Activated CD4-positive, alpha-beta memory T cell treated with anti-CD3 and anti-CD28 coated beads, Interleukin-2, amount 10 ng/mL, durations not matched to agents 7 days and 5 days (primary cell): ENCODE measurements around the gene POC1B. TPM values are rescaled to one million over a fixed set of nuclear protein-coding genes. Genes with fewer than 3 reads are reported as not detected.
"Not testable (repeated sequence)": the region's sequence is repeated elsewhere in the genome, so short reads cannot be mapped to it uniquely, and the experiment has no call there.

ENCODE experiments used
- CTCF ChIA-PET: fragments of 350-600 bp; sonication (Branson Sonifier 250); formaldehyde crosslinking; loops from one replicate; lab custom pipeline; 2021; ENCODE audit warnings: antibody characterized with exemption, inconsistent platforms; lab: Charles Lee
- POLR2A ChIA-PET: fragments of 350-600 bp; sonication (Branson Sonifier 250); formaldehyde crosslinking; loops from one replicate; lab custom pipeline; 2021; ENCODE audit warnings: antibody characterized with exemption; lab: Charles Lee
- DNase-seq: peaks from one replicate; pipeline ENCODE4 v3.0.0-alpha.2; 2020
- H3K27ac Mint-ChIP-seq: one replicate; pipeline ENCODE4 v1.8.0; 2021; ENCODE audit warnings: mild to moderate bottlenecking, mixed read lengths
- H3K27me3 Mint-ChIP-seq: one replicate; pipeline ENCODE4 v1.8.0; 2021; ENCODE audit warnings: mixed read lengths
- H3K36me3 Mint-ChIP-seq: one replicate; pipeline ENCODE4 v1.8.0; 2021; ENCODE audit warnings: low read depth, mixed read lengths
- H3K4me1 Mint-ChIP-seq: one replicate; pipeline ENCODE4 v1.8.0; 2021; ENCODE audit warnings: mixed read lengths
- H3K4me3 Mint-ChIP-seq: one replicate; pipeline ENCODE4 v1.8.0; 2021; ENCODE audit warnings: mild to moderate bottlenecking, mixed read lengths
- H3K9me3 Mint-ChIP-seq: one replicate; pipeline ENCODE4 v1.8.0; 2021; ENCODE audit warnings: mixed read lengths
- total RNA-seq, 2 experiments: library from RNA; stranded (reverse); gene quantifications; one replicate each; pipeline ENCODE4 v1.2.3, GENCODE V29; 2021

The POC1B gene
- total RNA-seq, 2 experiments from 2014 or later, result 56.8 to 58.6 TPM

DNA sequence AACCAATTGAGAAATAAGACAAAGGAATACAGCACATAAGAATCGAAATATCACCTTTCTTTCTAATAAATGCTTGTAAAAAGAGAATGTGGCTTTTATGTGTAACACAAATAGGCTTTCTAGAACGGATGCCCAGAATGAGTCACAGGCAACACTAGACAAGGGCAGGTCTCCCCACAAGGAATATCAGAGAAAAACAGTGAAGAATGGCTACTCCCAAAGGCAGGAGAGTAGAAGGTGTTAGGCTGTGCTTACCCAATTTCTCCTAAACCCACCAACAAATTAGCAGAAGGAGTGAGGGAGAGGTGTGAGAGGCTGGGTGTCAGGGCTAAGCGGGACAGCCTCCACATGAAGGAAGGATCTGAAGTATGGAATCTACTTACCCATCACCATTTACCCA lies 56.5 kb downstream of the POC1B start:
- Mint-ChIP-seq H3K9me3 (no peaks in the 10 kb centered on the region), H3K36me3 (peaks cover 45% of the 10 kb centered on the region), H3K27ac (peak overlapping the region; percentile 90), H3K27me3 (no peaks in the 10 kb centered on the region), H3K4me3 (peak overlapping the region; percentile 48), H3K4me1 (peaks cover 81% of the 10 kb centered on the region)
- POLR2A ChIA-PET, result interaction anchor here (1.4 to 6.5 kb wide), 9 partner anchors 25 to 450 kb away, joined by 5 to 111 read pairs (median 19); partner anchors contain the start of genes ATP2B1, DUSP6, GALNT4 and POC1B
- DNase-seq, result peak; percentile 47
- CTCF ChIA-PET, result interaction anchor here (1.0 to 8.8 kb wide), 5 partner anchors 18 to 452 kb away, joined by 3 to 209 read pairs (median 7); partner anchors contain the start of genes GALNT4 and POC1B

DNA sequence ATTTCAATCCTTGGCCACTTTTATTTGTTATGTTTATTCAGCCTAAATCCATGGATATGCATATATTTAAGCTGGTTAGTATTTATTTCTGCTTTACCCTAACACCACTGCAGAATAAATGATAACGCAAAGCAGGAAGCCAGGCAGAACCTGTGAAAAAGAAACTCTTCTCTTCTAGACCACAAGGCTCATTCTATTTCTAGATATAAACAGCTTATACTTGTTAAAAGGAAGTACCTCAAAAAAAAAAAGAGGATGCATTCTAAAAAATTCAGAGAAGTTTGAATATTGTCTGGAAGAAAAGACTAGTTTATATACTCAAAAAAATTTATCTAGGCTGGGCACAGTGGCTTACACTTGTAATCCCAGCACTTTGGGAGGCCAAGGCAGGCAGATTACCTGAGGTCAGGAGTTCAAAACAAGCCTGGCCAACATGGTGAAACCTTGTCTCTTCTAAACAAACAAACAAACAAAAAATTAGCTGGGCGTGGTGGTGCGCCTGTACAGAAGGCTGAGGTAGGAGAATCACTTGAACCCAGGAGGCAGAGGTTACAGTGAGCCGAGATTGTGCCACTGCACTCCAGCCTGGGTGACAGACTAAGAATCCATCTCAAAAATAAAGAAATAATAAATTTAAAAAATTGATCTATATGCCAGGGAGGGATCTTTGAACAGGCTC lies 57.1 kb downstream of the POC1B start:
- Mint-ChIP-seq H3K4me3 (peak overlapping the region; percentile 48), H3K36me3 (peaks cover 44% of the 10 kb centered on the region), H3K9me3 (no peaks in the 10 kb centered on the region), H3K4me1 (peaks cover 78% of the 10 kb centered on the region), H3K27me3 (no peaks in the 10 kb centered on the region), H3K27ac (peak overlapping the region; percentile 90)
- peak; percentile 36 for DNase-seq
- POLR2A ChIA-PET, result interaction anchor here (1.0 to 6.5 kb wide), 16 partner anchors 15 to 449 kb away, joined by 3 to 111 read pairs (median 10); partner anchors contain the start of genes ATP2B1, DUSP6, GALNT4 and POC1B
- CTCF ChIA-PET, result interaction anchor here (0.7 to 8.8 kb wide), 14 partner anchors 9 to 451 kb away, joined by 3 to 209 read pairs (median 6); partner anchors contain the start of genes DUSP6, GALNT4 and POC1B

DNA sequence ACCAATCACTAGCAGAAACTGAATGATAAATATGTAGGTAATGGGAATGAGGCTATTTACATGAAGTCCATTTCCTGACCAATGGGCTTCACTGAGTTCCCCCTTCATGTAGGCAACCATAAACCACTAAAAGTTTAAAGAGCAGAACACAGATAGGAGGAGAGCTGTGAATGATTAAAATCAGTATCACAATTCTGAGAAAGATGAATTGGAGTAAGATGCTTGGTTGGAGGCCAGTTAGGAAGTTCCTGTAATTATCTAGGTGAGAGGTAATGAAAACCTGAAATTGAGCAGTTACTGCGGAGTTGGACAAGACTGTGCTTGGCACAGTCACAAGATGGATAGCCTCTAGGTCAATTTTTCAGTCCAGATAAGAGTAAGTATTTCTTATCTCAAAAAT lies 57.8 kb downstream of the POC1B start:
- DNase-seq, result no peak
- CTCF ChIA-PET, result interaction anchor here (0.7 to 8.8 kb wide), 14 partner anchors 9 to 451 kb away, joined by 3 to 209 read pairs (median 7); partner anchors contain the start of genes DUSP6, GALNT4 and POC1B
- Mint-ChIP-seq H3K4me1 (peaks cover 83% of the 10 kb centered on the region), H3K9me3 (no peaks in the 10 kb centered on the region), H3K36me3 (peaks cover 51% of the 10 kb centered on the region), H3K4me3 (peak overlapping the region; percentile 46), H3K27me3 (no peaks in the 10 kb centered on the region), H3K27ac (peak overlapping the region; percentile 90)
- POLR2A ChIA-PET, result interaction anchor here (1.0 to 6.5 kb wide), 18 partner anchors 16 to 449 kb away, joined by 3 to 111 read pairs (median 8); partner anchors contain the start of genes ATP2B1, DUSP6, GALNT4 and POC1B

DNA sequence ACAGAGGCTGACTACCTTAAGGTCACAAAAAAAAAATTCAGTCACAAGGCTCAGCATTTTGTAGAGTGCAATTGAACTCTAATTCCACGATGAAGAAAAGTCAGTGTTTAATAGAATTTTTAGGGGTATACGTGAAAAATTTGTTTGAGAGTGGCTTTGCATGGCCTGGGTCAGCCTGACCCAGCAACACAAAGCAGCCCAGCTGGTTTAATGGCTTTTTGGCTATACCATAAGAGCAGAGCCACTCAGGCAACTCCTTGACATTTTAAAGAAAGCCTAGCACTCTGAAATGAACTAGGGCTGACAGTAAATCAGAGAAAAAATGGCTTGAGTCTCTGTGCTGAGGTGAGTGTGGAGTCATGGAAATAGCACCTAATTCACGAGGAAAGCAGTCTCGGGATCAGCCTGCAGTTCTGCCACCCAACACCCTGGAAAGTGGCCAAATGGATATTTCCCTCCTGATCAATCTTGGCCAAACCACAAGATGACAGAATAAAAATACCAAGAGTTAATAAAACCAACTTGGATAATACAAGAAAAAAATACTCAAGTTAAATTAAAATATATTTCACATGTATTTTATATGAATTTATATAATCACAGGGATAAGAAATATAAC lies 60.8 kb downstream of the POC1B start:
- no peak for DNase-seq
- H3K27me3 Mint-ChIP-seq, result no peaks in the 10 kb centered on the region
- no peak overlapping the region for H3K27ac Mint-ChIP-seq
- peaks cover 77% of the 10 kb centered on the region for H3K4me1 Mint-ChIP-seq
- H3K36me3 Mint-ChIP-seq, result peaks cover 42% of the 10 kb centered on the region
- H3K4me3 Mint-ChIP-seq, result no peak overlapping the region
- ChIA-PET POLR2A (interaction anchor here (1.9 kb wide), 1 partner anchor 113 kb away, joined by 8 read pairs; the partner anchor contains the start of gene DUSP6), CTCF (interaction anchor here (4.8 kb wide), 1 partner anchor 448 kb away, joined by 36 read pairs; no protein-coding TSS in a partner anchor)
- no peaks in the 10 kb centered on the region for H3K9me3 Mint-ChIP-seq

DNA sequence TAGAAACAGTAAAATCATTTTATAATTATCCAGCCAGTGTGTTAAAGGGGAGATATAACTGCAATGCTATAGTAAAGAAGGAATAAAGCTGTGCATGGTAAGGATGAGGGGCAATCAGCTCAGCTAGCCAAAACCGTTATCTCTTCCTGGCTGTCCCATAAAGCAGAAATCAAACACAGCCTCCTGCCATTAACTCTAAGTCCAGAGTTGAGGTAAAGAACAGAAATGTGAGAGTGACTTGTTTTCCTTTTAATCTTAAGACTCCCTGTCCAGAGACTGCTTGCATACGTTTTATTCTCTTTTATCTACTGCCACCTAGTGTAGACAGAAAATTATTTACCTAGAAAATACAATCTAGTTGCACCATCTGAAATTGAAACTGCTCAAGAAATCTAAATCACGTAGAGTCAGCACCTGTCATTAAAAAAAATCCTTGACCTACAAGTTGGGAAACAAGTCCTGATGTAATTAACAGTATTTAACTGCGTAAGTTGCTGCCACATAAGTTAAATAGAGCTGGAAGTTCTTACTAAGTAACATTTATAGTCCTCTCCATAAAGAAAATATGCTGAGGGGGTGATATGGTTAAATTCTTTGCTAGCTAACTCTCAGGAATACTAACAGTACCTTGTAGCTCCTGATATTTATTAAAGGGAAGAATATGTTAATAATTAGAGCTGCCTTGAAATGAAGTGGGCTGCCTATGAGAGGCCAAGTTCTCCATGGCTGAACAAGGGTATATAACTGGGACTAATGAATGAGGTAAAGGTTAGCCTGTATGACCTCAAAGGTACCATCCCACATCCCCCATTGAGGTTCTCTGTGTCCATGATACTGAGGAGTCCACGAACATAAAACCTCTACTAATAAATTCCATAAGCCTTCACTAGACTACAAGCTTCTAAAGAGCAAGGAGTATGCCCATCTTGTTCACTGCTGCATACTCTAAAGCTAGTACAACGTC lies 63.9 kb downstream of the POC1B start:
- Mint-ChIP-seq H3K36me3 (peaks cover 42% of the 10 kb centered on the region), H3K4me1 (peaks cover 62% of the 10 kb centered on the region), H3K4me3 (peak overlapping the region; percentile 65), H3K27ac (peak overlapping the region; percentile 59), H3K9me3 (no peaks in the 10 kb centered on the region), H3K27me3 (no peaks in the 10 kb centered on the region)
- DNase-seq, result no peak
- CTCF ChIA-PET, result interaction anchor here (0.6 to 6.9 kb wide), 25 partner anchors 9 to 447 kb away, joined by 3 to 58 read pairs (median 5); partner anchors contain the start of genes DUSP6, GALNT4 and POC1B
- POLR2A ChIA-PET, result interaction anchor here (0.7 to 4.0 kb wide), 12 partner anchors 9 to 445 kb away, joined by 3 to 34 read pairs (median 5); partner anchors contain the start of genes ATP2B1, DUSP6 and GALNT4

DNA sequence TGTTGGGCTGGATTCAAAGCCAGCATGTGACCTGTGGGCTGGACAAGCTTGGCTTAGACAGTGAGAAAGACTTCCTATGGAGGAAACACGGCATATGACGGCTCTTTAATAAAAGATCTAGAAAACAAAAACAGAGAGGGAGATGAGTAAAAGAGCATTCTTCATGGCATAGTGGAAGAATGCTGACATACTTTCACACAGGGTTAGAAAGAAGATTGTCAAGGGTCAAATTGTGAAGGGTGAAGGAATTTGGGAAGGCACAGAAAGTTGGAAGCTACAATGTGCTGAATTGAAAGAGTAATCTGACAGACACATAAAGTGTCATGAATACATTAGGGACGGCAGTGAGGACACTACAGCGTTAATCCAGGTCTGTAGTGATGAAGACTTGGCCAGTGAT lies 64.7 kb downstream of the POC1B start:
- POLR2A ChIA-PET, result interaction anchor here (0.7 to 4.0 kb wide), 7 partner anchors 24 to 444 kb away, joined by 3 to 34 read pairs (median 8); partner anchors contain the start of gene DUSP6
- H3K4me3 Mint-ChIP-seq, result no peak overlapping the region
- H3K27ac Mint-ChIP-seq, result peak overlapping the region; percentile 59
- no peaks in the 10 kb centered on the region for H3K27me3 Mint-ChIP-seq
- DNase-seq, result no peak
- CTCF ChIA-PET, result interaction anchor here (0.9 to 6.9 kb wide), 16 partner anchors 10 to 446 kb away, joined by 3 to 58 read pairs (median 8); partner anchors contain the start of genes DUSP6, GALNT4 and POC1B
- peaks cover 40% of the 10 kb centered on the region for H3K36me3 Mint-ChIP-seq
- H3K4me1 Mint-ChIP-seq, result peaks cover 60% of the 10 kb centered on the region
- H3K9me3 Mint-ChIP-seq, result no peaks in the 10 kb centered on the region

DNA sequence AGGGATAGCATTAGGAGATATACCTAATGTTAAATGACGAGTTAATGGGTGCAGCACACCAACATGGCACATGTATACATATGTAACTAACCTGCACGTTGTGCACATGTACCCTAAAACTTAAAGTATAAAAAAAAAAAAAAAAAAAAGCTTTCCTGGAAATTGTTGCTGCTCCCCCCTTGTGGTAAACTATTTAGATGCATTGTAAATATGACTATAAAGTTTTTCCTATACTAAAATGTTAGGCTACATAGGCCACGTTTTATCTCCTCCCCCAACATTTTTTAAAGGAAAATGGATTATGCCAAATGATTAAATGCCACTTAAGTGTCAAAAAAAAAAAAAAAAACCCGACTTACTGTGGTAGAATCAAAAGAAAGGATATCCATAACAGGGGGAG lies 66.6 kb downstream of the POC1B start:
- H3K4me3 Mint-ChIP-seq, DNase-seq, H3K9me3 Mint-ChIP-seq, H3K27me3 Mint-ChIP-seq, H3K27ac Mint-ChIP-seq: not testable (repeated sequence)
- peaks cover 40% of the 10 kb centered on the region for H3K36me3 Mint-ChIP-seq
- POLR2A ChIA-PET, result interaction anchor here (1.2 to 1.8 kb wide), 2 partner anchors 107 to 440 kb away, joined by 3 to 12 read pairs; partner anchors contain the start of gene DUSP6
- peaks cover 55% of the 10 kb centered on the region for H3K4me1 Mint-ChIP-seq
- CTCF ChIA-PET, result interaction anchor here (0.6 to 6.9 kb wide), 13 partner anchors 9 to 936 kb away, joined by 3 to 58 read pairs (median 4); partner anchors contain the start of genes DUSP6, GALNT4 and POC1B

DNA sequence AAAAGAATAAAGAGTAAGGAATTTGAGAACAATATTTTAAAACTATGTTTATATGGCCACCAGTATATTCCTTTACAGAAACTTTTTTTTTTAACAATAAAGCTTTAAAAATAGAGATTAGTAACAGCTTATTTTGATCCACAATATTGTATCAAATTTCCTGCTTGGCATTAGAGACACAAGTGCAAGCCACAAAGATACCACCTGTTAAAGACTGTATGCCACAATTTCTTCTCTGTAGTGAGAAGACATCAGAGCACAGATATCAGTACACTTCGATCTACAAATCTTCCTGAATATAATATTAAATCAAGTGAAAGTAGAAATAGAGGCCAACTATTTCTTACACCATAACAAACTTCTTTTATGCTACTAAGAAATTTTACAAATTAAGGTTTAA lies 69.3 kb downstream of the POC1B start:
- ChIA-PET POLR2A (no interaction called here), CTCF (interaction anchor here (1.2 kb wide), 1 partner anchor 105 kb away, joined by 3 read pairs; the partner anchor contains the start of gene DUSP6)
- Mint-ChIP-seq H3K4me1 (peaks cover 54% of the 10 kb centered on the region), H3K36me3 (peaks cover 35% of the 10 kb centered on the region), H3K27ac (no peak overlapping the region), H3K4me3 (no peak overlapping the region), H3K27me3 (no peaks in the 10 kb centered on the region), H3K9me3 (no peaks in the 10 kb centered on the region)
- DNase-seq, result no peak

DNA sequence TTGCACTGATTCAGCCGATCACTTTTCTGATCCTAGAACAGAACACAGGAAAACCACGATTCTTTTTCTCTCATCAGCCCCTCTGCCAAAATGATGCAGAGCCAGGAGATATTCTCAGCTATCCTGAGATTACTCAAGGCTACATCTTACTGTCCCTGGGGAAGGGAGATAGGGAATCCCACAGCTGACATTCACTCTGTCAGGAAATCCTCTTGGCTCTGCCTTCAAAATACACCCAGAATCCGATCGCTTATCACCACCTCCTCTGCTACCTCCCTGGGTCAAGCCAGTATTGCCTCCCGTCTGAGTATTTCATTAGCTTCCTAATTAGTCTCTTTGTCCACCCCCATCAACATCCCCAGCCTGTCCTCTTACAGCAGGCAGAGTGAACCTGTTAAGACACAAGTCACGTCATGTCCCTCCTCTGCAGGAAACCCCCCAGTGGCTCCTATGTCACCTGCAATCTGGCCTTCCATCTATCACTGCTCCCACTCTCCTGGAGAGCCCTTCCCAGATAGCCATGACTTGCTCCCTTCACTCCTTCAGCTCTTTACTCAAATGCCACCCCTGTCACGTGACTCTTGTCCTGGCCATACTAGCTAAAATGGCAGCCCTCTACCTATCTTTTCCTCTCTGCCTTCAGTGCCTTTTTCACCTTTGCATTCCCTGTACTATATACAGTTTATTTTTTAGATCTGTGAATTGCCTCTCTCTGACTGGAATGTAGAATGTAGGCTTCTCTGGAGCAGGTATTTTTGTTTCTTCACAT lies 71.6 kb downstream of the POC1B start:
- Mint-ChIP-seq H3K4me1 (peaks cover 46% of the 10 kb centered on the region), H3K27me3 (no peaks in the 10 kb centered on the region), H3K27ac (no peak overlapping the region), H3K36me3 (peaks cover 43% of the 10 kb centered on the region), H3K4me3 (no peak overlapping the region), H3K9me3 (no peaks in the 10 kb centered on the region)
- ChIA-PET POLR2A (no interaction called here), CTCF (interaction anchor here (1.3 kb wide), 1 partner anchor 437 kb away, joined by 4 read pairs; no protein-coding TSS in a partner anchor)
- DNase-seq, result no peak

DNA sequence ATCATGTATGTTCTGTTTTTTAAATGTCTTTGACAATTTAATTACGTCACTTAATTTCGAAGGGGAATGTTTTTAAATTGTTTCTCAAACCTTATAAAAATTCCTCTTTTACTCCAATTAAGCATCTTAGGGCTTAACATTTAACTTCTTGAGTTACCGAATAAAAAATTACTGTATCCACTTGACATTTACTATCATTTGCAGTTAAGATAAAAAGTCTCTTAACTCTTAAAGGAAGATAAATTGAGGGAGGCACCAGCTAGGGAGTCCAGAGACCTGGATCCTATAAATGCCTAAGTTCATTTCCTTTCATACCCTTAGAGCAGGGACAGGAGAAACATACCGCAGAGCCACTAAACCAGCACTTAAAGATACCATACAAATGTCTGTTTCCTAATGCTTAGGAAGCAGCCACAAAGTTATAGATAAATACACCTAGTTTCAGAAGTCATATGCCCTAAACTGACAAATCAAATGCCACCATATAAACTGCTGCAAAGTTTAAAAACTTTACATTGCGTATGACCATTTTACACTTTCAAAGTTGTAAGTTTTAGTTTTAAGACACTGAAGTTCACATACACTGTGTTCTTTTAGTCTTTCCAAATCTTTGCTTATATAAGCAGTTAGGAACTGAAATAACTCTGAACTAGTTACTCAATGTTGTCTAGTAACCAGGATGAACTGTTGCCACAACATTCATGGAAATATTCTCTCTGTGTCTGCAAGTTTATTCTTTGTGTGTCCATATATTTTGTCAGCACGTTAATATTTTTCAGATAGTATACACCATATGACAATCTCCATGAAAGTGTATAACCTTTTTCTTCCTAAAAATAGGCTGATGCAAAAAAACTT lies 72.5 kb downstream of the POC1B start:
- Mint-ChIP-seq H3K27ac (no peak overlapping the region), H3K36me3 (peaks cover 48% of the 10 kb centered on the region), H3K9me3 (no peaks in the 10 kb centered on the region), H3K4me1 (peaks cover 43% of the 10 kb centered on the region), H3K4me3 (no peak overlapping the region), H3K27me3 (no peaks in the 10 kb centered on the region)
- ChIA-PET CTCF (no interaction called here), POLR2A (no interaction called here)
- DNase-seq, result no peak
